Effector CD4-positive, alpha-beta T cell (primary cell): ENCODE data around the gene TMEM130.

Source experiments
- DNase-seq: peaks from one replicate; pipeline ENCODE4 v3.0.0-alpha.2; 2020

The TMEM130 gene

DNA sequence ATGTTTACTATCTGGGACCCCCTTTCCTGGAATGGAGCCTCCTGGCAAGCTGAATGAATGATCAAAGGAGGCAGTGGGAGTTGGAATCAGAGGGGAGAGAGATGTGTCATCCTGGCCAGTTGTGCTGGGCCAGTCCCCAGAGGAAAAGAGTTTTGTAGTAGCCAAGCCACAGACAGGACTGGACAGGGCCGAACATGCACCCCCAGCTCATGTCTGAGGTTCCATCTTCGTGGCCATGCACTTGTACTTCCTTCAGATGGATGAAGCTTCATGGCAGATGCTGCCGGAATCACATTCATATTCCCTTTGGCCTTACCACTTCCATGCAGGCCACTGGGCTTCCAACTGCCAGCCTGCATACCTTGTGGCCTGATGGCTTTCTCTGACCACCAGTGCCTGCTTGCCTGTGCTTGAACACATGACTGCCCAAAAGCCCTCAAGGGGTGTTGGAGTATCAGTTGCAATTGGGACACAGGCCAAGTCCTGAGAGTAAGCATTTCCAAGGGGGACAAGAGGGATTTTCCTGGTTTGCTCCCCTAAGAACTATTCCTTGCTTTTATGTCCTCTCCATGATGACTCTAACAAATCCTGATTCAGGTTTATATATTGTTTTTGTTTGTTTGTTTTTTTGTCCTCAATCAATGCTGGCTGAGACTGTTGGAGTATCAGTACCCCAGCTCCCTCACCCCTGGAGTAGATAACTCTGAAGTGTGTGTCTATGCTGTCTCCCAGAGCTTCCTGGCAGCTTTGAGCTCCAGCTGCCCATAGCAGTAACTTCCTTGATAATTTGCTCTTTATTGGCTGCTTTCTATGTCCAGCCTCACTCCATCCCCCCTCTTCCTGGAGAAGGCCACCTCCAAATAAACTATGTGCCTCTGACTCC, 63.6 kb downstream of the TMEM130 start:
- DNase-seq, result no peak

GRCh38 chr7:98802781-98803110, 67.1 kb downstream of the TMEM130 start:
- DNase-seq, result no peak

GRCh38 chr7:98802088-98802780, 67.6 kb downstream of the TMEM130 start:
- no peak for DNase-seq

DNA sequence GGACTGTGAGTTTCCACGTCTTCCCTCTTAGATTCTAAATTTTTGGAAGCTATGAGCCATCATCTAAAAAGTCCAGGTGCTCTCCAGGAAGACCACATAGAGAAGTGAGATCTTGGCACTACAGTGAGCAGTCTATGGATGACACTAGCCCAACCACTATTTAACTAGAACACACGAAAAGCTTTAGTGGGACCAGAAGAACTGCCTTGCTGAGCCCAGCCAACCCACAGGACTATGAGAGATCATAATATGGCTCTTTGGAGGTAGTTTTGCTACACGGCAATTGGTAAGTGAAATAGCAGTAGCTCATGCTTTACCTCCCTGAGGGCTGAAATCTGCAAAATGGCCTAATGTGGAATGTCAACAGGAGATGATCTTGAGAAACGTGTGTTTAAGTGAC, 68.8 kb downstream of the TMEM130 start:
- DNase-seq, result no peak

DNA sequence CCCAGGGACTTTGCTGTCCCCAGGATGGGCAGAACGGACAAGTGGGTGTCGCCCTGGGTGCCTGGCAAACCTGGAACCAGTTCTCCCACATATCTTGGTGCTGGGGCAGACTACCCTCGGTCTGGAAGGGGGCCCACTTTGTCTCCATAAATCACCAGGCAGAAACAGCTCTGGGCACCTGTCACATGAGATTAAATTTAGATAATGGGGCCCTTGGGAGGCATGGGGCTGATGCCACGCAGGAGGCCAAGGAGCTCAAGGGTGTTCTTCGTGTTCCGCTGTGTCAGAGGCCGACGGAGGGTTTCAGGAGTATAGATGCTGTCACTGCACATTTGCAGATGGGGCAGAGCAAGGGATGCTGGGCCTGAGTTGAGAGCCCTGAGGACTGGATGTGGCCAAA, 72.7 kb downstream of the TMEM130 start:
- DNase-seq, result no peak
